HepG2 (cell line): ENCODE data around the gene OGFOD3. TPM values are rescaled to one million over a fixed set of nuclear protein-coding genes. Genes with fewer than 3 reads are reported as not detected.

ENCODE experiments used
- AKAP8 ChIP-seq: sonication (generic); formaldehyde crosslinking; IDR thresholded peaks from 2 replicates; pipeline ENCODE4 v1.5.1; 2020; ENCODE audit warnings: mild to moderate bottlenecking, missing genetic modification reagents
- ARID3A ChIP-seq: IDR thresholded peaks from 2 replicates; pipeline ENCODE4 v1.6.1; 2012; ENCODE audit warnings: low read depth, low read length, improper control_type of control experiment
- CCDC6 ChIP-seq: sonication (generic); formaldehyde crosslinking; IDR thresholded peaks from 2 replicates; pipeline ENCODE4 v1.8.1; 2022; ENCODE audit warnings: mild to moderate bottlenecking, missing genetic modification reagents, moderate library complexity
- ELK4 ChIP-seq: sonication (generic); formaldehyde crosslinking; IDR thresholded peaks from 2 replicates; pipeline ENCODE4 v1.9.0; 2021; ENCODE audit warnings: missing genetic modification reagents, borderline replicate concordance
- ETS1 ChIP-seq: sonication (generic); formaldehyde crosslinking; IDR thresholded peaks from 2 replicates; pipeline ENCODE4 v1.4.0; 2020; ENCODE audit warnings: missing genetic modification reagents
- GATAD1 ChIP-seq: IDR thresholded peaks from 2 replicates; pipeline ENCODE4 v1.6.1; 2016; ENCODE audit warnings: missing genetic modification reagents, missing compliant biosample characterization
- HNF4G ChIP-seq, 2 experiments: sonication (generic) in 1 of 2; formaldehyde crosslinking in 1 of 2; IDR thresholded peaks; 2 replicates each; pipeline versions ENCODE4 v1.4.0 to v1.6.1; 2011 to 2020; ENCODE audit warnings: borderline replicate concordance in 2 of 2, low read depth in 2 of 2, mild to moderate bottlenecking in 2 of 2, low read length in 1 of 2, missing genetic modification reagents in 1 of 2, moderate library complexity in 1 of 2
- LBX2 ChIP-seq: sonication (generic); formaldehyde crosslinking; IDR thresholded peaks from 2 replicates; pipeline ENCODE4 v1.5.0; 2020; ENCODE audit warnings: missing genetic modification reagents, mild to moderate bottlenecking, borderline replicate concordance
- MAX ChIP-seq: IDR thresholded peaks from 2 replicates; pipeline ENCODE4 v1.6.1; 2012; ENCODE audit warnings: inconsistent platforms
- MIER3 ChIP-seq: IDR thresholded peaks from 2 replicates; pipeline ENCODE4 v1.6.1; 2016; ENCODE audit warnings: missing compliant biosample characterization, borderline replicate concordance
- MTA3 ChIP-seq: sonication (generic); formaldehyde crosslinking; IDR thresholded peaks from 2 replicates; pipeline ENCODE4 v1.4.0; 2020; ENCODE audit warnings: missing genetic modification reagents
- NR3C1 ChIP-seq: sonication (generic); formaldehyde crosslinking; IDR thresholded peaks from 2 replicates; pipeline ENCODE4 v1.4.0; 2020; ENCODE audit warnings: missing genetic modification reagents
- SALL1 ChIP-seq: sonication (generic); formaldehyde crosslinking; IDR thresholded peaks from 2 replicates; pipeline ENCODE4 v1.8.0; 2022; ENCODE audit warnings: mild to moderate bottlenecking, missing genetic modification reagents
- SP1 ChIP-seq, 2 experiments: fragments of 450-650 bp in 1 of 2; sonication (generic) in 1 of 2; formaldehyde crosslinking in 1 of 2; IDR thresholded peaks; 2 replicates each; pipeline versions ENCODE4 v1.4.0 to v1.6.1; 2016 to 2020; ENCODE audit warnings: missing genetic modification reagents in 1 of 2
- TBP ChIP-seq: sonication (generic); formaldehyde crosslinking; IDR thresholded peaks from 2 replicates; pipeline ENCODE4 v1.5.0; 2020; ENCODE audit warnings: missing genetic modification reagents
- ZBED4 ChIP-seq: sonication (generic); formaldehyde crosslinking; IDR thresholded peaks from 2 replicates; pipeline ENCODE4 v1.4.0; 2020; ENCODE audit warnings: missing genetic modification reagents, borderline replicate concordance
- ZNF260 ChIP-seq: sonication (generic); formaldehyde crosslinking; IDR thresholded peaks from 2 replicates; pipeline ENCODE4 v1.4.0; 2020; ENCODE audit warnings: missing genetic modification reagents, low read depth, mild to moderate bottlenecking, borderline replicate concordance
- ZNF740 ChIP-seq: sonication (generic); formaldehyde crosslinking; IDR thresholded peaks from 2 replicates; pipeline ENCODE4 v1.4.0; 2020; ENCODE audit warnings: missing genetic modification reagents
- polyA plus RNA-seq, 8 experiments: library from polyadenylated mRNA; depleted of rRNA in 3 of 8; stranded (reverse) in 7 of 8; unstranded in 1 of 8; fragments of >200 nt; fragmentation: Illumina TruSeq in 4 of 8; extraction: Trizol in 4 of 8; gene quantifications; 2 replicates each; pipeline versions ENCODE4 v1.2.1 to v1.2.3, GENCODE V29; 2011 to 2016; ENCODE audit warnings: low read depth in 4 of 8, missing spikeins in 1 of 8, mixed read lengths in 1 of 8; ENCODE audit not compliant: insufficient read depth in 1 of 8
- total RNA-seq, 5 experiments: library from RNA; depleted of rRNA; stranded (reverse); fragments of >200 nt; fragmentation: Illumina TruSeq; extraction: Trizol; gene quantifications; 2 replicates each; pipeline ENCODE4 v1.2.3, GENCODE V29; 2016; ENCODE audit warnings: low read depth in 1 of 5

Gene OGFOD3
- total and polyA plus RNA-seq, 2 of the 13 experiments (the other 11 are each of a cell fraction or from before 2014, with no cell fraction given) = 40.0 to 42.1 TPM

- TF ChIP-seq CCDC6 (CRISPR knock-in tag) = peak; percentile 84; the same call in 1 of the 2 replicates
- TF ChIP-seq LBX2 (CRISPR knock-in tag) = 0 out of 2 replicates have a peak, but pooled peaks have one; percentile 66
- peak; percentile 86; the same call in 1 of the 2 replicates for TF ChIP-seq ELK4 (CRISPR knock-in tag)
- TF ChIP-seq MAX = peak; percentile 81
- TF ChIP-seq GATAD1 = peak; percentile 59; the same call in 1 of the 2 replicates
- TF ChIP-seq ETS1 = peak; percentile 94
- TF ChIP-seq AKAP8 (CRISPR knock-in tag) = peak; percentile 91
- TF ChIP-seq MTA3 = no peak
- no peak for TF ChIP-seq HNF4G (IDR thresholded peaks at IDR 0.05; ENCODE audit: borderline replicate concordance, low read depth, low read length)
- TF ChIP-seq HNF4G (CRISPR knock-in tag; IDR thresholded peaks at IDR 0.05; ENCODE audit: borderline replicate concordance, low read depth) = peak; percentile 35; the same call in 1 of the 2 replicates
- no peak for TF ChIP-seq TBP (CRISPR knock-in tag)
- TF ChIP-seq ZBED4 = no peak; the same call in none of the 2 replicates
- TF ChIP-seq ARID3A = no peak; the same call in 1 of the 2 replicates
- peak; percentile 87 for TF ChIP-seq SALL1
- no peak for TF ChIP-seq NR3C1 (CRISPR knock-in tag)
- TF ChIP-seq ZNF260 = no peak
- TF ChIP-seq MIER3 (CRISPR knock-in tag) = peak; percentile 10; the same call in 1 of the 2 replicates
- TF ChIP-seq ZNF740 (CRISPR knock-in tag) = no peak
- TF ChIP-seq SP1 (IDR thresholded peaks at IDR 0.05) = 0 out of 2 replicates have a peak, but pooled peaks have one; percentile 41
- peak; percentile 95 for TF ChIP-seq SP1 (CRISPR knock-in tag; IDR thresholded peaks at IDR 0.05)
Observed at GRCh38 chr17:82450357-82451106, 32.1 kb upstream of the OGFOD3 start, which contains the start of gene CYBC1 (continued).
